ENCODE measurements around the gene KIRREL3. TPM values are rescaled to one million over a fixed set of nuclear protein-coding genes. Genes with fewer than 3 reads are reported as not detected.

KIRREL3 gene
- polyA plus RNA-seq, 1 donor (not counting 4 experiments of a cell fraction or from before 2014, with no cell fraction given): 0.04 TPM

DNA sequence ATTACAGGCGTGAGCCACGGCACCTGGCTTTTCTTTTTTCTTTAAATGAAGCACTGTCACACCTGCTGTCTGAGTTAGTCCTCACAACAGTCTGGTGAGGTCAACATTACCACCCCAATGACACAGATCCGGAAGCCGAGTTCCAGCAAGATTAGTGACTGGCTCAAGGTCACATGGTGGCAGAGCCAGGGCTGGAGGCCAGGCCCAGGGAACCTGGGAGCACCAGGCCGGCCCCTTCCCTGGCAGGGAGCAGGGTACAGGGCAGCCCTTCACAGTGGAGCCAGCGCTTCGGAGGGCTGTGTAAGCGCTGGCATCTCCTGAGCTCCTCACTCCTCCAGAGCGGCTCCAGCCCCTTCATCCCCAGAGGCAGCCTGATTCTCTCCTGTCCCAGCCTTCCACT, 526.4 kb downstream of the KIRREL3 start:
- no peaks in the 10 kb centered on the region for H3K9me3 ChIP-seq (ENCODE audit: control insufficient read depth, low read depth, low read length)
- no peak for FAIRE-seq
- dilution Hi-C loops (cut with MboI; ENCODE audit: extremely low pct_ligation_motif_present, low sequenced_read_pairs): no loop called here

DNA sequence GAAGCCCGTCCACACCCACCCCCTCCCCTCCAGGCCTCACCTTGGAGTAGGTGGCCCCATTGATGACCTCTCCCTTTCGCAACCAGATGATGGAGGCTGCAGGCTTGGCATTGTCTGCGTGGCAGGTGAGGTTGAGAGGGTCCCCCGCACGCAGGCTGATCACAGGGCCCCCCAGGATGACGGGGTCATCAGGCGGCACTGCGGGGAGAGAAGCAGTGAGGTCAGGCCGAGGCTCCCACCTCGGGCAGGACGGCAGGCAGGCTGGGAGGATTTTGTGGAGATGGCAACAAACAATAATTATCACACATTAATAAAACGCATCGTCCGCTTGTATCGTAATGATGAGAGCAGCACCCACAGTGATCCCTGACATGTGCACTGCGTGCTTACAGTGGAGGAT, 527.3 kb downstream of the KIRREL3 start:
- TF ChIP-seq, protein P1, sequence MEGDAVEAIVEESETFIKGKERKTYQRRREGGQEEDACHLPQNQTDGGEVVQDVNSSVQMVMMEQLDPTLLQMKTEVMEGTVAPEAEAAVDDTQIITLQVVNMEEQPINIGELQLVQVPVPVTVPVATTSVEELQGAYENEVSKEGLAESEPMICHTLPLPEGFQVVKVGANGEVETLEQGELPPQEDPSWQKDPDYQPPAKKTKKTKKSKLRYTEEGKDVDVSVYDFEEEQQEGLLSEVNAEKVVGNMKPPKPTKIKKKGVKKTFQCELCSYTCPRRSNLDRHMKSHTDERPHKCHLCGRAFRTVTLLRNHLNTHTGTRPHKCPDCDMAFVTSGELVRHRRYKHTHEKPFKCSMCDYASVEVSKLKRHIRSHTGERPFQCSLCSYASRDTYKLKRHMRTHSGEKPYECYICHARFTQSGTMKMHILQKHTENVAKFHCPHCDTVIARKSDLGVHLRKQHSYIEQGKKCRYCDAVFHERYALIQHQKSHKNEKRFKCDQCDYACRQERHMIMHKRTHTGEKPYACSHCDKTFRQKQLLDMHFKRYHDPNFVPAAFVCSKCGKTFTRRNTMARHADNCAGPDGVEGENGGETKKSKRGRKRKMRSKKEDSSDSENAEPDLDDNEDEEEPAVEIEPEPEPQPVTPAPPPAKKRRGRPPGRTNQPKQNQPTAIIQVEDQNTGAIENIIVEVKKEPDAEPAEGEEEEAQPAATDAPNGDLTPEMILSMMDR (optimal IDR thresholded peaks at IDR 0.05 in 1 of 3, IDR thresholded peaks at IDR 0.05 in 1 of 3, conservative IDR thresholded peaks at IDR 0.05 in 1 of 3; ENCODE audit: extremely low read depth in 1 of 3, insufficient read depth in 2 of 3, low read length in 3 of 3): no peak
- TF ChIP-seq EZH2 (IDR thresholded peaks at IDR 0.05; ENCODE audit: low read length): no peak
- no peak for FAIRE-seq
- Histone ChIP-seq H3K4me2 (ENCODE audit: control insufficient read depth, extremely low read depth, insufficient read depth, low read depth, low read length) (no peak overlapping the region), H3K9ac (ENCODE audit: control insufficient read depth, extremely low read depth, insufficient read depth, low read length) (no peak overlapping the region), H3K9me1 (ENCODE audit: control insufficient read depth, extremely low read depth, insufficient read depth, low read length) (no peaks in the 10 kb centered on the region), H3K9me3 (ENCODE audit: control insufficient read depth, low read depth, low read length) (no peaks in the 10 kb centered on the region), H3K4me1 (ENCODE audit: control insufficient read depth, extremely low read depth, insufficient read depth, low read length) (no peaks in the 10 kb centered on the region), H4K20me1 (ENCODE audit: control insufficient read depth, extremely low read depth, insufficient read depth, low read length) (no peaks in the 10 kb centered on the region), H3K36me3 (ENCODE audit: control insufficient read depth in 2 of 2, extremely low read depth in 1 of 2, insufficient read depth in 2 of 2, low read length in 2 of 2) (no peaks in the 10 kb centered on the region), H3K79me2 (ENCODE audit: control insufficient read depth, insufficient read depth, low read length) (no peaks in the 10 kb centered on the region), H3K27ac (ENCODE audit: control insufficient read depth, insufficient read depth, low read length) (no peak overlapping the region), H2AFZ (ENCODE audit: control insufficient read depth, low read length) (no peak overlapping the region), H3K4me3 (ENCODE audit: control insufficient read depth in 2 of 3, extremely low read depth in 1 of 3, insufficient read depth in 2 of 3, low read depth in 1 of 3, low read length in 3 of 3) (no peak overlapping the region), H3K27me3 (ENCODE audit: control insufficient read depth, extremely low read depth, insufficient read depth, low read length) (no peaks in the 10 kb centered on the region)
- no peak for DNase-seq (ENCODE audit: low read depth, low spot score)
- dilution Hi-C loops (cut with MboI; ENCODE audit: extremely low pct_ligation_motif_present, low sequenced_read_pairs): no loop called here

More for the DNA sequence above, 526.4 kb downstream of the KIRREL3 start:
- Histone ChIP-seq H3K27ac (ENCODE audit: control insufficient read depth, insufficient read depth, low read length) (no peak overlapping the region), H3K9me1 (ENCODE audit: control insufficient read depth, extremely low read depth, insufficient read depth, low read length) (no peaks in the 10 kb centered on the region), H3K4me3 (ENCODE audit: control insufficient read depth in 2 of 3, extremely low read depth in 1 of 3, insufficient read depth in 2 of 3, low read depth in 1 of 3, low read length in 3 of 3) (no peak overlapping the region), H3K4me1 (ENCODE audit: control insufficient read depth, extremely low read depth, insufficient read depth, low read length) (no peaks in the 10 kb centered on the region), H4K20me1 (ENCODE audit: control insufficient read depth, extremely low read depth, insufficient read depth, low read length) (no peaks in the 10 kb centered on the region), H3K9ac (ENCODE audit: control insufficient read depth, extremely low read depth, insufficient read depth, low read length) (no peak overlapping the region), H3K27me3 (ENCODE audit: control insufficient read depth, extremely low read depth, insufficient read depth, low read length) (no peaks in the 10 kb centered on the region), H3K4me2 (ENCODE audit: control insufficient read depth, extremely low read depth, insufficient read depth, low read depth, low read length) (no peak overlapping the region), H2AFZ (ENCODE audit: control insufficient read depth, low read length) (no peak overlapping the region), H3K79me2 (ENCODE audit: control insufficient read depth, insufficient read depth, low read length) (no peaks in the 10 kb centered on the region), H3K36me3 (ENCODE audit: control insufficient read depth in 2 of 2, extremely low read depth in 1 of 2, insufficient read depth in 2 of 2, low read length in 2 of 2) (no peaks in the 10 kb centered on the region)
- no peak for DNase-seq (ENCODE audit: low read depth, low spot score)
- TF ChIP-seq, protein P1 (optimal IDR thresholded peaks at IDR 0.05 in 1 of 3, IDR thresholded peaks at IDR 0.05 in 1 of 3, conservative IDR thresholded peaks at IDR 0.05 in 1 of 3; ENCODE audit: extremely low read depth in 1 of 3, insufficient read depth in 2 of 3, low read length in 3 of 3): no peak
- TF ChIP-seq EZH2 (IDR thresholded peaks at IDR 0.05; ENCODE audit: low read length): no peak
